Stimulated activated CD4-positive, alpha-beta T cell treated with anti-CD3 and anti-CD28 coated beads, TNF-alpha, amount 100 ng/mL, for 24 hours (primary cell): ENCODE data around the gene HLX.

ENCODE experiments used
- DNase-seq, 3 experiments: peaks; one replicate each; pipeline ENCODE4 v3.0.0-alpha.2; 2020; ENCODE audit warnings: low read depth in 3 of 3

Gene HLX

GRCh38 chr1:220882061-220882891 lies 3.0 kb downstream of the HLX start:
- no peak for DNase-seq

GRCh38 chr1:220884109-220884980 lies 5.1 kb downstream of the HLX start:
- DNase-seq = no peak

GRCh38 chr1:220884981-220885918 lies 6.0 kb downstream of the HLX start:
- DNase-seq = no peak

- DNase-seq = no peak
Observed at GRCh38 chr1:220885971-220886370, 6.7 kb downstream of the HLX start.

GRCh38 chr1:220886470-220887201 lies 7.4 kb downstream of the HLX start:
- no peak for DNase-seq

- DNase-seq = no peak
Observed at GRCh38 chr1:220887202-220887519, 7.9 kb downstream of the HLX start.

GRCh38 chr1:220887520-220888416 lies 8.5 kb downstream of the HLX start:
- no peak for DNase-seq

- no peak for DNase-seq
Observed at GRCh38 chr1:220888417-220888986, 9.3 kb downstream of the HLX start.

- DNase-seq = no peak
Observed at GRCh38 chr1:220889333-220889732, 10.1 kb downstream of the HLX start.

GRCh38 chr1:220889848-220890287 lies 10.6 kb downstream of the HLX start:
- DNase-seq = no peak

GRCh38 chr1:220890602-220891001 lies 11.4 kb downstream of the HLX start:
- no peak for DNase-seq

GRCh38 chr1:220891224-220892085 lies 12.2 kb downstream of the HLX start:
- DNase-seq = no peak

GRCh38 chr1:220892086-220892376 lies 12.8 kb downstream of the HLX start:
- DNase-seq = no peak

- no peak for DNase-seq
Observed at GRCh38 chr1:220892997-220893700, 13.9 kb downstream of the HLX start.

GRCh38 chr1:220893701-220894024 lies 14.4 kb downstream of the HLX start:
- no peak for DNase-seq

- no peak for DNase-seq
Observed at GRCh38 chr1:220894025-220894923, 15.0 kb downstream of the HLX start.

GRCh38 chr1:220894924-220895256 lies 15.6 kb downstream of the HLX start:
- no peak for DNase-seq
